ENCODE measurements around the gene FBL. TPM values are rescaled to one million over a fixed set of nuclear protein-coding genes. Genes with fewer than 3 reads are reported as not detected.
A peak's percentile ranks its signal among the peaks of the same experiment; 100 is the strongest.

Gene FBL
- total and polyA plus RNA-seq, 2 of the 8 experiments (the other 6 are each of a cell fraction or from before 2014, with no cell fraction given), result 790 to 1,361 TPM

GRCh38 chr19:39833464-39834286 is 12.5 kb downstream of the FBL start, which contains the start of gene DYRK1B:
TSS of gene DYRK1B (minus strand) at chr19:39834162. CDS start at chr19:39831867, 2,295 bp downstream.
- Histone ChIP-seq H3K4me2 (ENCODE audit: insufficient read depth in 1 of 2, low read depth in 2 of 2, low read length in 2 of 2) (peak within 1 kb of the TSS; percentile 40 to 70), H3K79me2 (ENCODE audit: control insufficient read depth in 1 of 2, insufficient read depth in 2 of 2, low read length in 2 of 2) (peaks cover 0 to 20% of the 10 kb centered on the region in 2 experiments; a peak in 2 of 4 replicates), H2BK15ac (ENCODE audit: low read length) (no peak within 1 kb of the TSS), H2BK20ac (ENCODE audit: low read length) (no peak within 1 kb of the TSS), H2AFZ (ENCODE audit: low read length) (0 out of 2 replicates have a peak within 1 kb of the TSS, but pooled peaks have one; percentile 25), H3K9ac (replicated peaks in 1 of 4; ENCODE audit: extremely low read depth in 1 of 4, low read depth in 3 of 4, low read length in 3 of 4) (peak within 1 kb of the TSS; percentile 67 to 91 (median 80)), H2BK12ac (ENCODE audit: low read depth, low read length) (peak within 1 kb of the TSS; percentile 17; the same call in 1 of the 2 replicates), H3K23ac (ENCODE audit: insufficient read length) (no peak within 1 kb of the TSS), H3K27ac (ENCODE audit: low read depth, low read length) (peak within 1 kb of the TSS; percentile 84), H3K36me3 (ENCODE audit: control insufficient read depth in 2 of 4, insufficient read depth in 4 of 4, low read length in 3 of 4) (peaks cover 40 to 58% (median 55%) of the 10 kb centered on the region in 4 experiments), H4K5ac (ENCODE audit: insufficient read length, low read depth, low read length) (peak within 1 kb of the TSS; percentile 19), H3K4me3 (ENCODE audit: extremely low read depth in 1 of 4, insufficient read depth in 2 of 4, low read depth in 3 of 4, low read length in 4 of 4) (peak within 1 kb of the TSS; percentile 69 to 83 (median 77)), H3K4me1 (replicated peaks in 1 of 4; ENCODE audit: control insufficient read depth in 3 of 4, insufficient read depth in 4 of 4, low read length in 3 of 4) (peaks cover 0 to 10% (median 4%) of the 10 kb centered on the region in 4 experiments; a peak in 5 of 7 replicates), H3K18ac (ENCODE audit: extremely low read depth, low read length) (peak within 1 kb of the TSS; percentile 48), H4K8ac (ENCODE audit: extremely low read depth, insufficient read depth, low read length) (peak within 1 kb of the TSS; percentile 100), H3K23me2 (ENCODE audit: low read depth, low read length) (peaks cover 3% of the 10 kb centered on the region; the same call in 1 of the 2 replicates), H3K27me3 (replicated peaks in 1 of 4; ENCODE audit: control insufficient read depth in 3 of 4, extremely low read depth in 1 of 4, insufficient read depth in 3 of 4, low read length in 3 of 4) (no peaks in the 10 kb centered on the region), H3K14ac (ENCODE audit: insufficient read length) (no peak within 1 kb of the TSS), H4K20me1 (replicated peaks in 1 of 2; ENCODE audit: control insufficient read depth in 1 of 2, insufficient read depth in 2 of 2, low read length in 2 of 2) (peaks cover 6 to 8% of the 10 kb centered on the region in 2 experiments), H3K9me3 (ENCODE audit: insufficient read depth in 2 of 2, low read depth in 1 of 2, low read length in 1 of 2) (no peaks in the 10 kb centered on the region), H3K79me1 (ENCODE audit: low read depth, low read length) (peaks cover 4% of the 10 kb centered on the region), H2BK5ac (ENCODE audit: low read depth, low read length) (peak within 1 kb of the TSS; percentile 93), H4K91ac (replicated peaks; ENCODE audit: insufficient read length, low read length) (peak within 1 kb of the TSS; percentile 46), H3K56ac (replicated peaks; ENCODE audit: insufficient read length, low read depth, low read length) (no peak within 1 kb of the TSS), H2BK120ac (replicated peaks; ENCODE audit: low read depth, low read length) (no peak within 1 kb of the TSS), H2AK5ac (ENCODE audit: low read depth, low read length) (0 out of 2 replicates have a peak within 1 kb of the TSS, but pooled peaks have one; percentile 65), H3K4ac (replicated peaks; ENCODE audit: insufficient read length, low read depth, low read length) (no peak within 1 kb of the TSS)
- ChIA-PET CTCF (ENCODE audit: partially characterized antibody) (interaction anchor here (0.6 to 2.2 kb wide), 5 partner anchors 9 to 115 kb away, joined by 3 to 21 read pairs (median 4); no protein-coding TSS in a partner anchor), POLR2A (ENCODE audit: partially characterized antibody) (interaction anchor here (0.6 to 2.2 kb wide), 20 partner anchors 9 to 609 kb away, joined by 3 to 31 read pairs (median 3); partner anchors contain the start of genes EID2B, FBL and RPS16)
- WGBS, 2 experiments (ENCODE audit: extremely low coverage in 1 of 2, insufficient coverage in 1 of 2, insufficient read length in 1 of 2, insufficient replicate concordance in 2 of 2, low coverage in 1 of 2, low lambda C conversion rate in 2 of 2, missing lambda C conversion rate in 1 of 2), result 1% methylated on average over 38 of the region's 59 CpGs; no CpG with 5 or more reads in 1 of the 2 experiments
- FAIRE-seq (no peak), DNase-seq (ENCODE audit: low read depth in 1 of 2, low spot score in 2 of 2) (peak; percentile 89 to 95)
- no peak for TF ChIP-seq CHD1 (IDR thresholded peaks at IDR 0.05; ENCODE audit: low read depth, low read length)
- TF ChIP-seq TAF1 (IDR thresholded peaks at IDR 0.05; ENCODE audit: low read depth, low read length), result peak; percentile 61; the same call in 1 of the 2 replicates
- peak; percentile 96 for TF ChIP-seq ATF3 (IDR thresholded peaks at IDR 0.05; ENCODE audit: insufficient read depth, low read depth, low read length)
- TF ChIP-seq RFX5 (IDR thresholded peaks at IDR 0.05; ENCODE audit: borderline replicate concordance, low read depth, low read length), result peak; percentile 93
- TF ChIP-seq SP1 (IDR thresholded peaks at IDR 0.05; ENCODE audit: low read depth, low read length), result peak; percentile 94
- peak; percentile 93 for TF ChIP-seq YY1 (IDR thresholded peaks at IDR 0.05; ENCODE audit: low read depth, low read length)
- TF ChIP-seq RNF2 (IDR thresholded peaks at IDR 0.05; ENCODE audit: borderline replicate concordance, low read depth, low read length, missing control alignments, poor library complexity, severe bottlenecking), result no peak
- TF ChIP-seq SAP30 (IDR thresholded peaks at IDR 0.05; ENCODE audit: insufficient read depth, insufficient replicate concordance, low read length), result peak; percentile 99
- peak; percentile 61 for TF ChIP-seq PHF8 (conservative IDR thresholded peaks at IDR 0.05; ENCODE audit: low read depth, low read length)
- TF ChIP-seq KDM5A (IDR thresholded peaks at IDR 0.05; ENCODE audit: low read length), result peak; percentile 70; the same call in 1 of the 2 replicates
